HG03342 (cell line): ENCODE measurements around the gene VSTM1.
"Not testable (repeated sequence)": the region's sequence is repeated elsewhere in the genome, so short reads cannot be mapped to it uniquely, and the experiment has no call there.

Experiments used
- ATAC-seq: cut with Tn5 transposase; IDR thresholded peaks from one replicate; pipeline ENCODE4 v1.9.1; 2021; ENCODE audit warnings: mild to moderate bottlenecking, moderate library complexity; ENCODE audit not compliant: unreplicated experiment

The VSTM1 gene, protein sequence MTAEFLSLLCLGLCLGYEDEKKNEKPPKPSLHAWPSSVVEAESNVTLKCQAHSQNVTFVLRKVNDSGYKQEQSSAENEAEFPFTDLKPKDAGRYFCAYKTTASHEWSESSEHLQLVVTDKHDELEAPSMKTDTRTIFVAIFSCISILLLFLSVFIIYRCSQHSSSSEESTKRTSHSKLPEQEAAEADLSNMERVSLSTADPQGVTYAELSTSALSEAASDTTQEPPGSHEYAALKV

GRCh38 chr19:54063350-54064116 is at the start of gene VSTM1:
VSTM1 (minus strand) TSS chr19:54063897; CDS start chr19:54063777, 120 bp downstream.
- no peak for ATAC-seq

DNA sequence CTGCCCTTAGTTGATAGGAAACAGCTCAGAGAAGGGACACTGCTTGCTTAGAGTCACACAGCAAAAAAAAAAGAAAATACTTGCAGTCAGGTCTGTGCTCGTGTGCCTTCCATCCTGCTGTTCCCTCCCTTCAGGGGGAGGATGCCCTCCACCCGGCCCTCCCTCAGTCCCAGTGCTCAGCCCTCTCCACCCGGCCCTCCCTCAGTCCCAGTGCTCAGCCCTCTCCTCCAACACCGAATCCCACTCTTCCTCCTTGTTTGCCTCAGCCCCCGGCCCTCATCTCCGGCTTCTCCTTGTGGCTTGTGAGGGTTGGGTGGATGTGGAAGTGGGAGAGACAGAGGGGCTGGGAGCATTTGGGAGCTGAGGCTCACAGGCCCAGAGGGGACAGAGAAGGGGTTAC is 46.0 kb upstream of the VSTM1 start:
- no peak for ATAC-seq

- no peak for ATAC-seq
These were observed 44.8 kb upstream of the VSTM1 start for GRCh38 chr19:54108496-54108895.

GRCh38 chr19:54107876-54108490 is 44.3 kb upstream of the VSTM1 start:
- no peak for ATAC-seq

DNA sequence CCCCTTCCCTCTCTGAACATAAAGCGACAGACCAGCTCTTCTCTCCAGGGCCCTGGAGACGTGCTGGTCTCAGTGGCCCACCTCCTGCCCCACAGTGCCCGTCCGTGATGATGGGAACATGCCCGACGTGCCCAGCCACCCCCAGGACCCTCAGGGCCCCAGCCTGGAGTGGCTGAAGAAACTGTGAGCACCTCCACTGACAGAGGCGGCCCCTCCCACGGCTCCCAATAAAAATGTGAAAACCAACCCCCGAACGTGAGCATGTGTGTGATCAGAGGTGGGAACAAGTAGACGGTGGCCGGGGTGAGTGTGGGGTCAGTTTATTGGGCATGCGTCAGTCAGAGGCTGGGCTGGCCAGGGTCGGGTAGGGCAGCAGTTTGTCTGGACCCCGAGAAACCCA is 43.0 kb upstream of the VSTM1 start:
- no peak for ATAC-seq

- ATAC-seq, result no peak
These were observed 42.1 kb upstream of the VSTM1 start for GRCh38 chr19:54105796-54106195.

DNA sequence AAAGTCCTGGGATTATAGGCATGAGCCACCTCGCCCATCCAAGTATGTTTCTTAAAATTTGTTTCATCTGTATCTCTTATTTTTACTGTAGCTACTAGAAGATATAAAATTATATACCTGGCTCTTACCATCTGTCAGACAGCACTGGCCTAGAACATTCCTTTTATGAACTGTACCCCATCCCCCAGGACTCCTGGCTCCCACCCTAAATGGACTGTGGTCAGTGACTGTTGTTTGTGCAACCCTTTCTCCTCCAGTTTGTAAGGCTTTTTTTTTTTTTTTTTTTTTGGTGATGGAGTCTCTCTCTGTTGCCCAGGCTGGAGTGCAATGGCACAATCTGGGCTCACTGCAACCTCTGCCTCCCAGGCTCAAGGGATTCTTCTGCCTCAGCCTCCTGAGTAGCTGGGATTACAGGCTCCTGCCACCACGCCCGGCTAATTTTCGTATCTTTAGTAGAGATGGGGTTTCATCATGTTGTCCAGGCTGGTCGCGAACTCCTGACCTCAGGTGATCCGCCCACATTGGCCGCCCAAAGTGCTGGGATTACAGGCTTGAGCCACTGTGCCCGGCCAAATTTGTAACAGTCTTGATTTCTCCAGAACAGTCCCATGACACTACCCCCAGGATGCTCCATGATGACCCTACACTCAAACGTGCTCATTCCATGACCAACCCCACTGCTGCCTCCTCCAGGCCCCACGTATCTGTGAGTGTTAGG is 41.5 kb upstream of the VSTM1 start:
- ATAC-seq, result no peak

DNA sequence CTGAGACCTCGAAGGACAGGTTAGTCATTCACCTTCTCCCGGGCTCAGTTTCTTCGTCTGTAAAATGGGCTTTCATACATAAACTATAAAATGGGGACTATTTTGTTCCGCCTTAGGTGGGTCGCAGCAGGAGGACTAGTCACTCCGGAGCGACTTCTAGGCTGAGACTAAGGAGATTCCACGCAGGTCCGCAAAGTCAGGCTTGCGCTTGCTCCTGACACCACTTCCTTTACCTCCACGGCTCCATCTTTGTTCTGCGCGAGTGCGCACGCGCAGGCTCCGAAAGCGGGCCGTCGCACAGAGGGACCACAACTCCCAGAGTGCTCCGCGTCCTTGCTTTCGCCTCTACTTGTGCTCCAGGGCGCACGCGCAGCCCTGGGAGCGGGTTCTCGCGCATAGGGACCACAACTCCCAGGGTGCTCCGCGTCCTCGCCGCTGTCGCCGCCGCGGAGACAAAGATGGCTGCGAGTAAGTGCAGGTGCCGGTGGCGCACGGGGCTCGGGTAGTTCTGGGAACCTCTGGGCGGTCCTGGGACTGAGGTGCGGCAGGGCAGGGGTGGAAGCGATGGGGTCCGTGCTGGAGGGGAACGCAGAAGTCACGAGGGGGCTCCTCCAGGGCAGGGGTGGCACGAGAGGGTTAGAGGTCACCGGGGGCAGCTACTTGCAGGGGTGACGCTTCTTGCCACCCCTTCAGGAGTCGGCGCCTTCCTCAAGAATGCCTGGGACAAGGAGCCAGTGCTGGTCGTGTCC is 38.9 kb upstream of the VSTM1 start, which contains the start of gene NDUFA3:
Gene NDUFA3, plus strand, starts transcription at position 435 of the 749 bp plus-strand sequence. Its CDS starts 24 bp downstream, at position 459.
- peak; percentile 94 for ATAC-seq

DNA sequence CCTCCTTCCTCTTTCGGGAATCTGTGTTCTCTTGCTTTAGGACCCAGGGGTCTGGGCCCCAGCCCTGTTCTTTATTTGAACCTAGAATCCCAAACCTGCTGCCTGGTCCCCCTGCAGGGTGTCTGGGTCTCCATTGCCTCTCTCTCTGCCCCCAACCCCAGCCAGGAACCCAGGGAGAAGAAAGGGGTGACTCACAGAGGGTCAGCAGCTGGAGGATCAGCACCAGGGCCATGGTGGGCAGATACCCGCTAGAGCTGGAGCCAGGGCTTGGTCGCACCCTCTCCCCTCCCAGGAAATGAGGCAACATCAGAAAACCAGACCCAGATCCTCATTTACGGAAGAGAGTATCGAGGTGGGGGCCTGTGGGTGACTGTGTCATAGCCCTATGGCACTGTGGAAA is 36.9 kb upstream of the VSTM1 start, which contains the start of gene OSCAR:
Gene OSCAR, minus strand, starts transcription at position 243 of the 400 bp plus-strand sequence. Its CDS starts 11 bp downstream, at position 232.
- no peak for ATAC-seq

- not testable (repeated sequence) for ATAC-seq
These were observed 36.2 kb upstream of the VSTM1 start for GRCh38 chr19:54099903-54100255.

GRCh38 chr19:54099190-54099902 is 35.6 kb upstream of the VSTM1 start:
- no peak for ATAC-seq

GRCh38 chr19:54096617-54097106 is 33.0 kb upstream of the VSTM1 start:
- no peak for ATAC-seq

DNA sequence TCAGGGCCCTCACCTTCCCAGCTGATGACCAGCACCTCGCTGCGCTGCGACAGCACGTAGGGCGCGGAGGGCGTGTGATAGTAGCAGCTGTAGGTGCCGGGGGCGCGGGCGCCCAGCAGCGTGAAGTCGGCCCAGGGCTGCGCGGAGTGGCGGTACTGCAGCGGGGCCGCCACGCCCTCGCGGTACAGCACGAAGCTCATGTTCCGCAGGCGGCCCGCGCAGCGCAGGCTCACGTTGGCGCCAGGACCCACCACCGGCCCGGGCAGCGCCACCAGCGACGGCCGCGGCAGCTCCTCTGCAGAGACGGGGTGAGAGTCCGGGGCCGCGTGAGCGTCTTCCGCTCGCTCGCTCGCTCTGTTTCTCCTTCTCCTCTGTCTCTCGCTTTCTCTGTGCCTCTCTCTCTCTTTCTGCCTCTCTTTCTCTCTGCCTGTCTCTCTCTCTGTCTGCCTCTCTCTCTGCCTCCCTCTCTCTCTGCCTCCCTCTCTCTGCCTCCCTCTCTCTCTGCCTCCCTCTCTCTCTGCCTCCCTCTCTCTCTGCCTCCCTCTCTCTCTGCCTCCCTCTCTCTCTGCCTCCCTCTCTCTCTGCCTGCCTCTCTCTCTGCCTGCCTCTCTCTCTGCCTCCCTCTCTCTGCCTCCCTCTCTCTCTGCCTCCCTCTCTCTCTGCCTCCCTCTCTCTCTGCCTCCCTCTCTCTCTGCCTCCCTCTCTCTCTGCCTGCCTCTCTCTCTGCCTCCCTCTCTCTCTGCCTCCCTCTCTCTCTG is 32.3 kb upstream of the VSTM1 start:
- ATAC-seq, result not testable (repeated sequence)

GRCh38 chr19:54095136-54095858 is 31.6 kb upstream of the VSTM1 start:
- no peak for ATAC-seq

- no peak for ATAC-seq
These were observed 30.8 kb upstream of the VSTM1 start for GRCh38 chr19:54094426-54095000.

- no peak for ATAC-seq
These were observed 20.7 kb upstream of the VSTM1 start for GRCh38 chr19:54084410-54084809.

- ATAC-seq, result no peak
These were observed 17.3 kb upstream of the VSTM1 start, which contains the start of gene TARM1 for GRCh38 chr19:54081032-54081431. TARM1 (minus strand) TSS chr19:54081365; CDS start chr19:54081340, 25 bp downstream.

GRCh38 chr19:54077334-54077733 is 13.6 kb upstream of the VSTM1 start:
- ATAC-seq, result no peak
